ENCODE measurements around the gene CFAP54.
"Not testable (repeated sequence)": the region's sequence is repeated elsewhere in the genome, so short reads cannot be mapped to it uniquely, and the experiment has no call there.

The CFAP54 gene

DNA sequence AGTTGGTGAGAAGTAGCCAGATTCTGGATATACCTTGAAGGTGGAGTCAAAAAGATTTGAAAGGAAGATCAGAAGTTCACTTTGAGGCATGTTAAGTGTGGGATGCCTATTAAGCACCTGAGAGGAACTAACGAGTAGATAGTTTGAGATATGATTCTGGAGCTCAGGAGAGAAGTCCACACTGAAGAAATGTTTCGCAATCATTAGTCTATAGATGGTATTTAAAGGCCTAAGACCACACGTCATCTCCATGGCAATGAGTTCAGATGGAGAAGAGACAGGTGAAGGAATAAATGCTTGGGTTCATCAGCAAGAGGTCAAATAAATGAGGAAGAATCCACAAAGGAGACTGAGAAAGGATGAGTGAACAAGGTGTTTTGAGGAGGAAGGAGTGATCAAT lies 224.8 kb downstream of the CFAP54 start (continued):
- no peak for TF ChIP-seq GFI1B (tag by site-specific recombination; IDR thresholded peaks at IDR 0.05)
- no peak for TF ChIP-seq KLF9 (tag by site-specific recombination; IDR thresholded peaks at IDR 0.05; ENCODE audit: low read depth)
- no peak for TF ChIP-seq HIC1 (tag by site-specific recombination; IDR thresholded peaks at IDR 0.05)
- TF ChIP-seq ZNF473 (tag by site-specific recombination; IDR thresholded peaks at IDR 0.05): no peak
- TF ChIP-seq ZNF423 (tag by site-specific recombination; IDR thresholded peaks at IDR 0.05): no peak

GRCh38 chr12:96719660-96720362 lies 230.4 kb downstream of the CFAP54 start:
- no peak overlapping the region for H3K27ac ChIP-seq (ENCODE audit: extremely low read depth, low read depth, low read length)
- no peaks in the 10 kb centered on the region for H3K4me1 ChIP-seq (ENCODE audit: control insufficient read depth, insufficient read depth, low read length)
- no peaks in the 10 kb centered on the region for H3K9me3 ChIP-seq (ENCODE audit: control insufficient read depth, insufficient read depth, low read depth, low read length)
- no peak overlapping the region for H3K4me3 ChIP-seq (ENCODE audit: low read depth, low read length)
- TF ChIP-seq, protein P1, sequence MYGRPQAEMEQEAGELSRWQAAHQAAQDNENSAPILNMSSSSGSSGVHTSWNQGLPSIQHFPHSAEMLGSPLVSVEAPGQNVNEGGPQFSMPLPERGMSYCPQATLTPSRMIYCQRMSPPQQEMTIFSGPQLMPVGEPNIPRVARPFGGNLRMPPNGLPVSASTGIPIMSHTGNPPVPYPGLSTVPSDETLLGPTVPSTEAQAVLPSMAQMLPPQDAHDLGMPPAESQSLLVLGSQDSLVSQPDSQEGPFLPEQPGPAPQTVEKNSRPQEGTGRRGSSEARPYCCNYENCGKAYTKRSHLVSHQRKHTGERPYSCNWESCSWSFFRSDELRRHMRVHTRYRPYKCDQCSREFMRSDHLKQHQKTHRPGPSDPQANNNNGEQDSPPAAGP (tag by site-specific recombination; IDR thresholded peaks at IDR 0.05): no peak
- TF ChIP-seq PRDM1 (tag by site-specific recombination; IDR thresholded peaks at IDR 0.05): peak; percentile 22; the same call in 1 of the 2 replicates
- POLR2A ChIA-PET: no interaction called here
- CTCF ChIA-PET: interaction anchor here (1.0 kb wide), 1 partner anchor 10 kb away, joined by 6 read pairs; no protein-coding TSS in a partner anchor
- no peaks in the 10 kb centered on the region for H3K36me3 ChIP-seq (ENCODE audit: control insufficient read depth in 2 of 2, insufficient read depth in 1 of 2, low read length in 2 of 2)

GRCh38 chr12:96720363-96720705 lies 231.0 kb downstream of the CFAP54 start:
- H3K27ac ChIP-seq (ENCODE audit: extremely low read depth, low read depth, low read length): no peak overlapping the region
- H3K4me3 ChIP-seq (ENCODE audit: low read depth, low read length): no peak overlapping the region
- ChIA-PET CTCF (interaction anchor here (0.8 to 1.0 kb wide), 2 partner anchors 10 to 18 kb away, joined by 3 to 6 read pairs; no protein-coding TSS in a partner anchor), POLR2A (no interaction called here)
- H3K9me3 ChIP-seq (ENCODE audit: control insufficient read depth, insufficient read depth, low read depth, low read length): no peaks in the 10 kb centered on the region
- no peak for TF ChIP-seq SCRT1 (tag by site-specific recombination; IDR thresholded peaks at IDR 0.05; ENCODE audit: borderline replicate concordance)
- no peak for TF ChIP-seq ZNF426 (tag by site-specific recombination; IDR thresholded peaks at IDR 0.05)
- TF ChIP-seq, protein P2, sequence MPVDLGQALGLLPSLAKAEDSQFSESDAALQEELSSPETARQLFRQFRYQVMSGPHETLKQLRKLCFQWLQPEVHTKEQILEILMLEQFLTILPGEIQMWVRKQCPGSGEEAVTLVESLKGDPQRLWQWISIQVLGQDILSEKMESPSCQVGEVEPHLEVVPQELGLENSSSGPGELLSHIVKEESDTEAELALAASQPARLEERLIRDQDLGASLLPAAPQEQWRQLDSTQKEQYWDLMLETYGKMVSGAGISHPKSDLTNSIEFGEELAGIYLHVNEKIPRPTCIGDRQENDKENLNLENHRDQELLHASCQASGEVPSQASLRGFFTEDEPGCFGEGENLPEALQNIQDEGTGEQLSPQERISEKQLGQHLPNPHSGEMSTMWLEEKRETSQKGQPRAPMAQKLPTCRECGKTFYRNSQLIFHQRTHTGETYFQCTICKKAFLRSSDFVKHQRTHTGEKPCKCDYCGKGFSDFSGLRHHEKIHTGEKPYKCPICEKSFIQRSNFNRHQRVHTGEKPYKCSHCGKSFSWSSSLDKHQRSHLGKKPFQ (tag by site-specific recombination; IDR thresholded peaks at IDR 0.05): no peak
- no peak for TF ChIP-seq SP2 (tag by site-specific recombination; IDR thresholded peaks at IDR 0.05)
- TF ChIP-seq GFI1B (tag by site-specific recombination; IDR thresholded peaks at IDR 0.05): no peak
- TF ChIP-seq ZNF792 (tag by site-specific recombination; IDR thresholded peaks at IDR 0.05): no peak
- TF ChIP-seq GLIS2 (tag by site-specific recombination; IDR thresholded peaks at IDR 0.05): no peak
- TF ChIP-seq ZNF362 (tag by site-specific recombination; IDR thresholded peaks at IDR 0.05): no peak
- TF ChIP-seq ZNF211 (tag by site-specific recombination; IDR thresholded peaks at IDR 0.05; ENCODE audit: low read depth): no peak
- TF ChIP-seq ZNF510 (tag by site-specific recombination; IDR thresholded peaks at IDR 0.05; ENCODE audit: insufficient replicate concordance): no peak
- no peak for TF ChIP-seq ZBTB20 (tag by site-specific recombination; IDR thresholded peaks at IDR 0.05)
- no peak for TF ChIP-seq GLI4 (tag by site-specific recombination; IDR thresholded peaks at IDR 0.05)
- no peak for TF ChIP-seq ZNF311 (tag by site-specific recombination; IDR thresholded peaks at IDR 0.05; ENCODE audit: borderline replicate concordance)
- TF ChIP-seq, protein P3, sequence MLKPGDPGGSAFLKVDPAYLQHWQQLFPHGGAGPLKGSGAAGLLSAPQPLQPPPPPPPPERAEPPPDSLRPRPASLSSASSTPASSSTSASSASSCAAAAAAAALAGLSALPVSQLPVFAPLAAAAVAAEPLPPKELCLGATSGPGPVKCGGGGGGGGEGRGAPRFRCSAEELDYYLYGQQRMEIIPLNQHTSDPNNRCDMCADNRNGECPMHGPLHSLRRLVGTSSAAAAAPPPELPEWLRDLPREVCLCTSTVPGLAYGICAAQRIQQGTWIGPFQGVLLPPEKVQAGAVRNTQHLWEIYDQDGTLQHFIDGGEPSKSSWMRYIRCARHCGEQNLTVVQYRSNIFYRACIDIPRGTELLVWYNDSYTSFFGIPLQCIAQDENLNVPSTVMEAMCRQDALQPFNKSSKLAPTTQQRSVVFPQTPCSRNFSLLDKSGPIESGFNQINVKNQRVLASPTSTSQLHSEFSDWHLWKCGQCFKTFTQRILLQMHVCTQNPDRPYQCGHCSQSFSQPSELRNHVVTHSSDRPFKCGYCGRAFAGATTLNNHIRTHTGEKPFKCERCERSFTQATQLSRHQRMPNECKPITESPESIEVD (tag by site-specific recombination; IDR thresholded peaks at IDR 0.05): no peak
- TF ChIP-seq ZSCAN16 (tag by site-specific recombination; IDR thresholded peaks at IDR 0.05): no peak
- no peak for TF ChIP-seq OSR2 (tag by site-specific recombination; IDR thresholded peaks at IDR 0.05)
- H3K36me3 ChIP-seq (ENCODE audit: control insufficient read depth in 2 of 2, insufficient read depth in 1 of 2, low read length in 2 of 2): no peaks in the 10 kb centered on the region
- no peaks in the 10 kb centered on the region for H3K4me1 ChIP-seq (ENCODE audit: control insufficient read depth, insufficient read depth, low read length)

- H3K4me3 ChIP-seq (ENCODE audit: low read depth, low read length); CTCF ChIA-PET; H3K36me3 ChIP-seq (ENCODE audit: control insufficient read depth in 2 of 2, insufficient read depth in 1 of 2, low read length in 2 of 2); H3K4me1 ChIP-seq (ENCODE audit: control insufficient read depth, insufficient read depth, low read length); H3K9me3 ChIP-seq (ENCODE audit: control insufficient read depth, insufficient read depth, low read depth, low read length); POLR2A ChIA-PET; H3K27ac ChIP-seq (ENCODE audit: extremely low read depth, low read depth, low read length): not testable (repeated sequence)
Measured at GRCh38 chr12:96729466-96729865, 240.1 kb downstream of the CFAP54 start.
